Parathyroid adenoma (tissue), 2 donors: ENCODE measurements around the gene G3BP2.

Source experiments
- H2AFZ ChIP-seq: fragments of 300-600 bp; sonication (generic); one replicate; pipeline ENCODE4 v1.7.0; 2017; ENCODE audit warnings: antibody characterized with exemption, mild to moderate bottlenecking
- H3K27ac ChIP-seq: fragments of 300-600 bp; sonication (generic); one replicate; pipeline ENCODE4 v1.7.0; 2017
- H3K27me3 ChIP-seq: fragments of 300-600 bp; sonication (generic); one replicate; pipeline ENCODE4 v1.7.0; 2017; ENCODE audit warnings: low read length; ENCODE audit not compliant: control insufficient read depth, insufficient read depth
- H3K36me3 ChIP-seq: fragments of 300-600 bp; sonication (generic); one replicate; pipeline ENCODE4 v1.7.0; 2017; ENCODE audit warnings: low read length; ENCODE audit not compliant: control insufficient read depth, insufficient read depth
- H3K4me1 ChIP-seq: fragments of 300-600 bp; sonication (generic); one replicate; pipeline ENCODE4 v1.7.0; 2017; ENCODE audit warnings: control low read depth
- H3K4me2 ChIP-seq: fragments of 300-600 bp; sonication (generic); one replicate; pipeline ENCODE4 v1.7.0; 2017; ENCODE audit warnings: low read length
- H3K4me3 ChIP-seq: fragments of 300-600 bp; sonication (generic); one replicate; pipeline ENCODE4 v1.7.0; 2017; ENCODE audit warnings: low read depth, low read length
- H3K79me2 ChIP-seq: fragments of 300-600 bp; sonication (generic); one replicate; pipeline ENCODE4 v1.7.0; 2017; ENCODE audit warnings: control low read depth
- H3K9ac ChIP-seq: fragments of 300-600 bp; sonication (generic); one replicate; pipeline ENCODE4 v1.7.0; 2017; ENCODE audit warnings: mild to moderate bottlenecking
- H3K9me3 ChIP-seq: fragments of 300-600 bp; sonication (generic); one replicate; pipeline ENCODE4 v1.7.0; 2017; ENCODE audit warnings: low read length; ENCODE audit not compliant: control insufficient read depth
- CTCF ChIP-seq: fragments of 300-600 bp; sonication (generic); IDR thresholded peaks from one replicate; pipeline ENCODE4 v1.7.0; 2017; ENCODE audit warnings: antibody characterized with exemption, mild to moderate bottlenecking
- donor health status: primary hyperparathyroidism.

G3BP2 gene

GRCh38 chr4:75678473-75678872 is 5.3 kb upstream of the G3BP2 start:
- Histone ChIP-seq H3K9ac (no peak overlapping the region), H3K36me3 (no peaks in the 10 kb centered on the region), H2AFZ (no peak overlapping the region), H3K27me3 (no peaks in the 10 kb centered on the region), H3K79me2 (no peaks in the 10 kb centered on the region), H3K4me1 (peaks cover 3% of the 10 kb centered on the region), H3K4me2 (no peak overlapping the region), H3K9me3 (no peaks in the 10 kb centered on the region), H3K4me3 (no peak overlapping the region), H3K27ac (no peak overlapping the region)
- no peak for TF ChIP-seq CTCF

- H3K36me3 ChIP-seq, result no peaks in the 10 kb centered on the region
- no peak overlapping the region for H3K4me3 ChIP-seq
- no peak overlapping the region for H3K4me2 ChIP-seq
- no peak for TF ChIP-seq CTCF
- no peaks in the 10 kb centered on the region for H3K9me3 ChIP-seq
- no peak overlapping the region for H2AFZ ChIP-seq
- peaks cover 3% of the 10 kb centered on the region for H3K4me1 ChIP-seq
- H3K9ac ChIP-seq, result no peak overlapping the region
- H3K27me3 ChIP-seq, result no peaks in the 10 kb centered on the region
- no peak overlapping the region for H3K27ac ChIP-seq
- H3K79me2 ChIP-seq, result peaks cover 16% of the 10 kb centered on the region
Observed at GRCh38 chr4:75675004-75675531, 1.9 kb upstream of the G3BP2 start.

- no peaks in the 10 kb centered on the region for H3K27me3 ChIP-seq
- H3K4me1 ChIP-seq, result peaks cover 3% of the 10 kb centered on the region
- H3K9me3 ChIP-seq, result no peaks in the 10 kb centered on the region
- H3K79me2 ChIP-seq, result peaks cover 19% of the 10 kb centered on the region
- H3K4me2 ChIP-seq, result peak overlapping the region; percentile 96
- H2AFZ ChIP-seq, result peak overlapping the region; percentile 71
- H3K36me3 ChIP-seq, result no peaks in the 10 kb centered on the region
- no peak overlapping the region for H3K9ac ChIP-seq
- no peak for TF ChIP-seq CTCF
- peak overlapping the region; percentile 81 for H3K27ac ChIP-seq
- peak overlapping the region; percentile 94 for H3K4me3 ChIP-seq
Observed at GRCh38 chr4:75673959-75674328, 733 bp upstream of the G3BP2 start.

- Histone ChIP-seq H3K4me2 (peak overlapping the region; percentile 96), H3K79me2 (peaks cover 28% of the 10 kb centered on the region), H3K4me1 (peaks cover 6% of the 10 kb centered on the region), H3K27me3 (no peaks in the 10 kb centered on the region), H3K27ac (peak overlapping the region; percentile 81), H3K9ac (peak overlapping the region; percentile 69), H2AFZ (peak overlapping the region; percentile 71), H3K36me3 (no peaks in the 10 kb centered on the region), H3K9me3 (no peaks in the 10 kb centered on the region), H3K4me3 (peak overlapping the region; percentile 94)
- no peak for TF ChIP-seq CTCF
Observed at GRCh38 chr4:75672461-75673026, 667 bp downstream of the G3BP2 start.
